Hepatocyte (in vitro differentiated cells): ENCODE data around the gene MEF2D. TPM values are rescaled to one million over a fixed set of nuclear protein-coding genes. Genes with fewer than 3 reads are reported as not detected.

Experiments used
- DNase-seq: peaks from one replicate; pipeline ENCODE4 v3.0.0-alpha.2; 2016; ENCODE audit warnings: low spot score
- H2AFZ ChIP-seq: fragments of 200-600 bp; sonication (generic); 2 replicates; pipeline ENCODE4 v1.6.0; 2016; ENCODE audit warnings: antibody characterized with exemption, mild to moderate bottlenecking
- H3K27ac ChIP-seq: fragments of 200-600 bp; sonication (generic); 2 replicates; pipeline ENCODE4 v1.5.1; 2016; ENCODE audit warnings: mild to moderate bottlenecking
- H3K27me3 ChIP-seq: fragments of 200-600 bp; sonication (generic); 2 replicates; pipeline ENCODE4 v1.6.1; 2016
- H3K36me3 ChIP-seq: fragments of 200-600 bp; sonication (generic); replicated peaks from 2 replicates; pipeline ENCODE4 v1.5.1; 2016; ENCODE audit warnings: low read depth; ENCODE audit not compliant: insufficient read depth
- H3K4me1 ChIP-seq: fragments of 200-600 bp; sonication (generic); 2 replicates; pipeline ENCODE4 v1.5.1; 2016; ENCODE audit warnings: mild to moderate bottlenecking, moderate library complexity; ENCODE audit not compliant: insufficient read depth
- H3K4me2 ChIP-seq: fragments of 200-600 bp; sonication (generic); 2 replicates; pipeline ENCODE4 v1.6.0; 2016
- H3K4me3 ChIP-seq: fragments of 200-600 bp; sonication (generic); 2 replicates; pipeline ENCODE4 v1.5.1; 2016; ENCODE audit warnings: mild to moderate bottlenecking
- H3K79me2 ChIP-seq: fragments of 200-600 bp; sonication (generic); 2 replicates; pipeline ENCODE4 v1.6.0; 2017; ENCODE audit warnings: mild to moderate bottlenecking
- H3K9me2 ChIP-seq: fragments of 200-600 bp; sonication (generic); replicated peaks from 2 replicates; pipeline ENCODE4 v1.6.0; 2017; ENCODE audit warnings: mild to moderate bottlenecking; ENCODE audit not compliant: insufficient read depth
- H3K9me3 ChIP-seq: fragments of 200-600 bp; sonication (generic); 2 replicates; pipeline ENCODE4 v1.5.1; 2016; ENCODE audit warnings: low read depth, mild to moderate bottlenecking
- H4K20me1 ChIP-seq: fragments of 200-600 bp; sonication (generic); 2 replicates; pipeline ENCODE4 v1.6.0; 2016; ENCODE audit warnings: mild to moderate bottlenecking; ENCODE audit not compliant: insufficient read depth, poor library complexity, severe bottlenecking
- CTCF ChIP-seq: fragments of 200-600 bp; sonication (generic); IDR thresholded peaks from 2 replicates; pipeline ENCODE4 v1.5.1; 2016; ENCODE audit warnings: antibody characterized with exemption, mild to moderate bottlenecking; ENCODE audit not compliant: poor library complexity
- EZH2 ChIP-seq: fragments of 200-600 bp; sonication (generic); IDR thresholded peaks from 2 replicates; pipeline ENCODE4 v1.6.1; 2016; ENCODE audit warnings: antibody characterized with exemption, mild to moderate bottlenecking, borderline replicate concordance
- EZH2phosphoT487 ChIP-seq: fragments of 200-600 bp; sonication (generic); IDR thresholded peaks from one replicate; pipeline ENCODE4 v1.6.1; 2018; ENCODE audit warnings: antibody characterized with exemption, mild to moderate bottlenecking, low read depth, moderate library complexity; ENCODE audit not compliant: unreplicated experiment, severe bottlenecking
- WGBS: methylation state at CpG from one replicate; pipeline ENCODE4 v1.1.6; 2016; ENCODE audit warnings: low lambda C conversion rate; ENCODE audit errors: missing lambda C conversion rate; 5-methylcytosine and 5-hydroxymethylcytosine counted together
- polyA plus RNA-seq: library from polyadenylated mRNA; unstranded; fragments of >200 nt; fragmentation: Nextera tagmentation; extraction: Ambion mirVana; gene quantifications from 2 replicates; pipeline ENCODE4 v1.2.1, GENCODE V29; 2016
- total RNA-seq: library from RNA; depleted of rRNA; stranded (reverse); fragments of >200 nt; gene quantifications from 2 replicates; pipeline ENCODE4 v1.2.3, GENCODE V29; 2014

MEF2D gene
- total and polyA plus RNA-seq, 2 experiments from 2014 or later = 20.1 to 25.1 TPM

DNA sequence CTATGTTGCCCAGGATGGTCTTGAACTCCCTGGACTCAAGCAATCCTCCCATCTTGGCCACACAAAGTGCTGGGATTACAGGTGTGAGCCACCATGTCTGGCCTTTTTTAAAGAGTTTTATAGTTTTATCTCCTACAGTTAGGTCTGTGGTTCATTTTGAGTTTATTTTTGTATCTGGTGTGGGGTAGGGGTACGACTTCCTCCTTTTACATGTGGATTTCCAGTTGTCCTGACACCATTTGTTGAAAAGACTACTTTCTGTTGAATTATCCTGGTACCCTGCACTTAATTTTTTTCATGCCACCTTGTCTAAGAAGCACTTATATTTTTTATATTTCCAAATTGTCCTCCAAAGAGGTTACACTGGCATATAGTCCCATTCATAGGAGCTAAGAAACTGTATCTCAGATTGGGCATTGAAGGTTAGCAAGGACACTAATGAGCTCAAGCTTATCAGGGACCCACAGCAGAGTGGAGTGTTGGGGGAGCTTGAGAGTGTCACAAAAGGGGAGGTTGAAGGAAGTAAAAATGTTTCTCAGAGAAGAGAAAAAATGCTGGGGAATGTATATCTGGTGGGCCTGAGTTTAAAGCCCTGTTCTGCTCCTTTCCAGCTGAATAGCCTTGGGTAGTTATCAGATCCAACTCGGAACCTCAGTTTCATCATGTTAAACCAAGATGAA lies 23.4 kb upstream of the MEF2D start:
- Histone ChIP-seq H3K4me1 (peaks cover 8% of the 10 kb centered on the region), H3K9me3 (no peaks in the 10 kb centered on the region), H3K9me2 (no peaks in the 10 kb centered on the region), H4K20me1 (no peaks in the 10 kb centered on the region), H3K36me3 (no peaks in the 10 kb centered on the region), H3K79me2 (no peaks in the 10 kb centered on the region), H2AFZ (no peak overlapping the region), H3K4me3 (no peak overlapping the region), H3K27me3 (no peaks in the 10 kb centered on the region), H3K27ac (no peak overlapping the region), H3K4me2 (no peak overlapping the region)
- no peak for DNase-seq
- WGBS = 88% methylated on average over 2 of the region's 2 CpGs
- TF ChIP-seq EZH2phosphoT487 = no peak
- TF ChIP-seq EZH2 = no peak
- no peak for TF ChIP-seq CTCF

DNA sequence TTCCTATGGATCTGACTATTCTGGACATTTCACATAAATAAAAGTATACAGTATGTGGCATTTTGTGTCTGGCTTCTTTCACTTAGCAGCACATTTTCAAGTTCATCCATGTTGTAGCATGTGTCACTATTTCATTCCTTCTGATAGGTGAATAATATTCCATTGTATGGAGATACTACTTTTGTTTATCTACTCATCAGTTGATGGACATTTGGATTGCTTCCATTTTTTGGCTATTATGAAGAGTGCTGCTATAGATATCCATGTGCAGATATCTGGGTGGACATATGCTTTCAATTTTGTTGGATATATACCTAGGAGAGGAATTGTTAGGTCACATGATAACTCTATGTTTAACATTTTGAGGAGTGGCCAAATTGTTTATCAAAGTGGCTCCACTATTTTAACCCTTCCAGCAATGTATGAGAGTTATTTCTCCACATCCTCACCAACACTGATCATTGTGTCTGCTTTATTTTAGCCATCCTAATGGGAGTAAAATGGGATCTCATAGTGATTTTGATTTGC lies 21.9 kb upstream of the MEF2D start:
- Histone ChIP-seq H3K27ac (no peak overlapping the region), H3K36me3 (no peaks in the 10 kb centered on the region), H2AFZ (no peak overlapping the region), H3K9me3 (no peaks in the 10 kb centered on the region), H3K4me1 (peaks cover 8% of the 10 kb centered on the region), H3K4me3 (no peak overlapping the region), H4K20me1 (no peaks in the 10 kb centered on the region), H3K27me3 (no peaks in the 10 kb centered on the region), H3K9me2 (no peaks in the 10 kb centered on the region), H3K4me2 (no peak overlapping the region), H3K79me2 (no peaks in the 10 kb centered on the region)
- TF ChIP-seq EZH2phosphoT487 (no peak), CTCF (no peak), EZH2 (no peak)
- DNase-seq = no peak

- H3K4me2 ChIP-seq = no peak overlapping the region
- H3K4me3 ChIP-seq = no peak overlapping the region
- no peaks in the 10 kb centered on the region for H4K20me1 ChIP-seq
- no peaks in the 10 kb centered on the region for H3K79me2 ChIP-seq
- 69% methylated on average over 4 of the region's 4 CpGs for WGBS
- TF ChIP-seq EZH2 (no peak), EZH2phosphoT487 (no peak)
- H3K9me2 ChIP-seq = no peaks in the 10 kb centered on the region
- H3K27me3 ChIP-seq = no peaks in the 10 kb centered on the region
- H3K36me3 ChIP-seq = no peaks in the 10 kb centered on the region
- H3K27ac ChIP-seq = no peak overlapping the region
- H3K9me3 ChIP-seq = no peaks in the 10 kb centered on the region
- no peak for DNase-seq
- no peak overlapping the region for H2AFZ ChIP-seq
- no peaks in the 10 kb centered on the region for H3K4me1 ChIP-seq
These were observed 17.2 kb upstream of the MEF2D start for GRCh38 chr1:156517748-156518147.

DNA sequence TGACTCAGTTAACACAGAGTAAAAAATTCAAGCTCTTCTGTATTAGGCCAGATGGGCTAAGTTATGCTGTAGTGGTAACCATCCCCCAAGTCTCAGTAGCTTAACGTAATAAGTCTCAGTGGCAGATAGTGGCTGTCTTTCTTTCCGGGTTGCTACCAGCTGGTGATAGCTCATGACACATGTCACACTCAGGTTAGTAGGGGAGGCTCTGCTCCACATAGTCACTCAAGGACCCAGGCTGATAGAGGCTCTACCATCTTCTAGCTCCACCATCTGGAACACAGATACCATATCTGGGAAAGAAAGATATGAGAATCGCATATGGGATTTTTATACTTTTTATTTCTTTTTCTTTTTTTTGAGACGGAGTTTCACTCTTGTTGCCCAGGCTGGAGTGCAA lies 16.2 kb upstream of the MEF2D start:
- no peaks in the 10 kb centered on the region for H3K9me3 ChIP-seq
- H3K4me2 ChIP-seq = no peak overlapping the region
- H3K36me3 ChIP-seq = no peaks in the 10 kb centered on the region
- no peaks in the 10 kb centered on the region for H3K4me1 ChIP-seq
- WGBS = 89% methylated on average over 4 of the region's 4 CpGs
- no peak for DNase-seq
- no peaks in the 10 kb centered on the region for H3K27me3 ChIP-seq
- H2AFZ ChIP-seq = no peak overlapping the region
- no peak overlapping the region for H3K4me3 ChIP-seq
- no peaks in the 10 kb centered on the region for H3K9me2 ChIP-seq
- H3K27ac ChIP-seq = no peak overlapping the region
- H4K20me1 ChIP-seq = no peaks in the 10 kb centered on the region
- TF ChIP-seq CTCF (no peak), EZH2 (no peak), EZH2phosphoT487 (no peak)
- no peaks in the 10 kb centered on the region for H3K79me2 ChIP-seq
